Breast epithelium (tissue), 4 donors: ENCODE measurements around the gene PIGU. TPM values are rescaled to one million over a fixed set of nuclear protein-coding genes. Genes with fewer than 3 reads are reported as not detected.

Source experiments
- DNase-seq, 2 donors: peaks; one replicate each; pipeline ENCODE4 v3.0.0-alpha.2; 2019; ENCODE audit warnings: low spot score in 2 of 2
- H3K27ac ChIP-seq, 2 donors: fragments of 200-600 bp; sonication (generic) in 1 of 2; one replicate each; pipeline ENCODE4 v1.5.1; 2016 to 2019; ENCODE audit warnings: mild to moderate bottlenecking in 1 of 2
- H3K27me3 ChIP-seq, 2 donors: fragments of 200-600 bp; sonication (generic) in 1 of 2; one replicate each; pipeline versions ENCODE4 v1.5.1 to v1.6.0; 2017 to 2019; ENCODE audit warnings: control low read depth in 1 of 2, mild to moderate bottlenecking in 1 of 2
- H3K36me3 ChIP-seq: fragments of 200-600 bp; one replicate; pipeline ENCODE4 v1.5.1; 2019
- H3K4me1 ChIP-seq, 2 donors: fragments of 200-600 bp; sonication (generic); one replicate each; pipeline ENCODE4 v1.5.1; 2016 to 2019; ENCODE audit warnings: control low read depth in 1 of 2
- H3K4me3 ChIP-seq, 3 donors: fragments of 200-600 bp; sonication (generic); 1 replicate in 2 of 3; 2 replicates in 1 of 3; pipeline ENCODE4 v1.5.1; 2016 to 2019; ENCODE audit warnings: mild to moderate bottlenecking in 3 of 3, moderate library complexity in 2 of 3
- H3K9me3 ChIP-seq, 2 donors: fragments of 200-600 bp; sonication (generic) in 1 of 2; one replicate each; pipeline ENCODE4 v1.5.1; 2016 to 2019; ENCODE audit warnings: control low read depth in 1 of 2
- CTCF ChIP-seq, 3 donors: fragments of 450-650 bp; IDR thresholded peaks; one replicate each; pipeline ENCODE4 v1.5.1; 2016 to 2017; ENCODE audit warnings: antibody characterized with exemption in 3 of 3, mild to moderate bottlenecking in 3 of 3, moderate library complexity in 3 of 3
- POLR2A ChIP-seq: fragments of 450-650 bp; IDR thresholded peaks from one replicate; pipeline ENCODE4 v1.6.1; 2016; ENCODE audit warnings: antibody characterized with exemption, mild to moderate bottlenecking, moderate library complexity
- POLR2AphosphoS5 ChIP-seq, 3 donors: sonication (generic); formaldehyde crosslinking; IDR thresholded peaks; one replicate each; pipeline ENCODE4 v1.6.1; 2017; ENCODE audit warnings: antibody characterized with exemption in 3 of 3
- intact Hi-C: fragments of 100-400 bp; cut with DNase I; formaldehyde crosslinking; loops from one replicate; pipeline ENCODE4 v1.15.1; 2023; ENCODE audit warnings: low total_unique reads
- total RNA-seq, 3 donors: library from RNA; depleted of rRNA; stranded (reverse); fragments of >200 nt; gene quantifications; one replicate each; pipeline ENCODE4 v1.1.0, GENCODE V29; 2016

PIGU gene
- total RNA-seq, 3 donors from 2014 or later, result 7.4 to 16.1 (median 15.8) TPM

- no peak overlapping the region for H3K4me3 ChIP-seq
- DNase-seq, result no peak
- no peaks in the 10 kb centered on the region for H3K9me3 ChIP-seq
- no peak overlapping the region for H3K27ac ChIP-seq
- peaks cover 7 to 18% of the 10 kb centered on the region in 2 donors for H3K4me1 ChIP-seq
- TF ChIP-seq POLR2AphosphoS5 (IDR thresholded peaks at IDR 0.05) (no peak), POLR2A (no peak), CTCF (IDR thresholded peaks at IDR 0.05) (no peak)
- intact Hi-C loops, result loop anchor here (10.0 kb wide), 1 partner anchor 174 kb away; the partner anchor contains the start of gene TP53INP2
- no peaks in the 10 kb centered on the region for H3K27me3 ChIP-seq
- H3K36me3 ChIP-seq, result no peaks in the 10 kb centered on the region
Observed at GRCh38 chr20:34530342-34530741, 146.6 kb downstream of the PIGU start.

GRCh38 chr20:34529742-34530141 lies 147.2 kb downstream of the PIGU start:
- H3K4me1 ChIP-seq, result peaks cover 8 to 20% of the 10 kb centered on the region in 2 donors
- no peaks in the 10 kb centered on the region for H3K9me3 ChIP-seq
- DNase-seq, result no peak
- no peak overlapping the region for H3K4me3 ChIP-seq
- peak overlapping the region in 1 of 2 donors; percentile 41 for H3K27ac ChIP-seq
- no peaks in the 10 kb centered on the region for H3K27me3 ChIP-seq
- intact Hi-C loops, result loop anchor here (10.0 kb wide), 1 partner anchor 175 kb away; the partner anchor contains the start of gene TP53INP2
- TF ChIP-seq POLR2AphosphoS5 (IDR thresholded peaks at IDR 0.05), result no peak
- no peak for TF ChIP-seq CTCF (IDR thresholded peaks at IDR 0.05)
- TF ChIP-seq POLR2A, result no peak
- H3K36me3 ChIP-seq, result no peaks in the 10 kb centered on the region

- peak overlapping the region; percentile 41 to 44 for H3K27ac ChIP-seq
- H3K36me3 ChIP-seq, result no peaks in the 10 kb centered on the region
- peaks cover 8 to 26% of the 10 kb centered on the region in 2 donors for H3K4me1 ChIP-seq
- intact Hi-C loops, result no loop called here
- no peak overlapping the region for H3K4me3 ChIP-seq
- TF ChIP-seq CTCF (IDR thresholded peaks at IDR 0.05) (peak in 1 of 3 donors; percentile 19), POLR2A (no peak)
- H3K27me3 ChIP-seq, result no peaks in the 10 kb centered on the region
- H3K9me3 ChIP-seq, result no peaks in the 10 kb centered on the region
- peak; percentile 68 to 70 for DNase-seq
Observed at GRCh38 chr20:34528921-34529297, 148.0 kb downstream of the PIGU start.

GRCh38 chr20:34527016-34527415 lies 149.9 kb downstream of the PIGU start:
- TF ChIP-seq POLR2AphosphoS5 (IDR thresholded peaks at IDR 0.05) (no peak), CTCF (IDR thresholded peaks at IDR 0.05) (no peak), POLR2A (no peak)
- Histone ChIP-seq H3K27me3 (no peaks in the 10 kb centered on the region), H3K9me3 (no peaks in the 10 kb centered on the region), H3K36me3 (no peaks in the 10 kb centered on the region), H3K4me1 (peaks cover 8 to 37% of the 10 kb centered on the region in 2 donors), H3K4me3 (no peak overlapping the region), H3K27ac (peak overlapping the region; percentile 94 to 96)
- intact Hi-C loops, result no loop called here
- no peak for DNase-seq

- Histone ChIP-seq H3K27ac (peak overlapping the region; percentile 94 to 96), H3K4me1 (peaks cover 8 to 37% of the 10 kb centered on the region in 2 donors), H3K4me3 (no peak overlapping the region), H3K27me3 (no peaks in the 10 kb centered on the region), H3K9me3 (no peaks in the 10 kb centered on the region), H3K36me3 (no peaks in the 10 kb centered on the region)
- no peak for DNase-seq
- intact Hi-C loops, result no loop called here
- TF ChIP-seq POLR2A (no peak), POLR2AphosphoS5 (IDR thresholded peaks at IDR 0.05) (no peak), CTCF (IDR thresholded peaks at IDR 0.05) (no peak)
Observed at GRCh38 chr20:34526466-34526865, 150.4 kb downstream of the PIGU start.
